Measurements from ENCODE around the gene PCDH15.

DNA sequence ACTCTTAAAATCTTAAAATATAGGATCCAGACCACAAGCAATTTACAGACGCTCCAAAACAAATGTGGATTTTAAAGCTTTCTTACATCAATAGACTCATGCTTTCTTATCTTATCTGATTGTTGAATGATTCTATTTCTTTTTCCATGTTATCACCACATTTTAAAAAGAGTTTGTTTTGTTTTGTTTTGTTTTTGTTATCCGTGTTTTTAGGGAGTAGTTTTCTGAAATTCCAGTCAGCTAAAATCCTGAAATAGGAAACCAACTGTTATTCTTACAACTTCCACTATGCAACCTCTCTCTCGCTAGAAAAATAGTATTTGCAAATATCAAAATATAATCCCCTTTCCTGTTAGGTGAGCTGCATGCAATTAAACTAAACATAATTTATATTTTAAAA is 251.0 kb downstream of the PCDH15 start:
- TF ChIP-seq, protein P1, sequence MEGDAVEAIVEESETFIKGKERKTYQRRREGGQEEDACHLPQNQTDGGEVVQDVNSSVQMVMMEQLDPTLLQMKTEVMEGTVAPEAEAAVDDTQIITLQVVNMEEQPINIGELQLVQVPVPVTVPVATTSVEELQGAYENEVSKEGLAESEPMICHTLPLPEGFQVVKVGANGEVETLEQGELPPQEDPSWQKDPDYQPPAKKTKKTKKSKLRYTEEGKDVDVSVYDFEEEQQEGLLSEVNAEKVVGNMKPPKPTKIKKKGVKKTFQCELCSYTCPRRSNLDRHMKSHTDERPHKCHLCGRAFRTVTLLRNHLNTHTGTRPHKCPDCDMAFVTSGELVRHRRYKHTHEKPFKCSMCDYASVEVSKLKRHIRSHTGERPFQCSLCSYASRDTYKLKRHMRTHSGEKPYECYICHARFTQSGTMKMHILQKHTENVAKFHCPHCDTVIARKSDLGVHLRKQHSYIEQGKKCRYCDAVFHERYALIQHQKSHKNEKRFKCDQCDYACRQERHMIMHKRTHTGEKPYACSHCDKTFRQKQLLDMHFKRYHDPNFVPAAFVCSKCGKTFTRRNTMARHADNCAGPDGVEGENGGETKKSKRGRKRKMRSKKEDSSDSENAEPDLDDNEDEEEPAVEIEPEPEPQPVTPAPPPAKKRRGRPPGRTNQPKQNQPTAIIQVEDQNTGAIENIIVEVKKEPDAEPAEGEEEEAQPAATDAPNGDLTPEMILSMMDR (IDR thresholded peaks at IDR 0.05): no peak
- no peak for TF ChIP-seq POLR2A (IDR thresholded peaks at IDR 0.05)

All from testis (tissue), 2 donors.